Measurements from ENCODE around the gene COX4I1.

The COX4I1 gene

GRCh38 chr16:85829171-85829719 lies 29.8 kb downstream of the COX4I1 start:
- no peak for DNase-seq (ENCODE audit: low read depth in 2 of 2)
- no peak for TF ChIP-seq CTCF (IDR thresholded peaks at IDR 0.05; ENCODE audit: low read depth, low read length)
- H3K4me3 ChIP-seq (replicated peaks in 1 of 2; ENCODE audit: low read depth in 2 of 2, low read length in 2 of 2): no peak overlapping the region

DNA sequence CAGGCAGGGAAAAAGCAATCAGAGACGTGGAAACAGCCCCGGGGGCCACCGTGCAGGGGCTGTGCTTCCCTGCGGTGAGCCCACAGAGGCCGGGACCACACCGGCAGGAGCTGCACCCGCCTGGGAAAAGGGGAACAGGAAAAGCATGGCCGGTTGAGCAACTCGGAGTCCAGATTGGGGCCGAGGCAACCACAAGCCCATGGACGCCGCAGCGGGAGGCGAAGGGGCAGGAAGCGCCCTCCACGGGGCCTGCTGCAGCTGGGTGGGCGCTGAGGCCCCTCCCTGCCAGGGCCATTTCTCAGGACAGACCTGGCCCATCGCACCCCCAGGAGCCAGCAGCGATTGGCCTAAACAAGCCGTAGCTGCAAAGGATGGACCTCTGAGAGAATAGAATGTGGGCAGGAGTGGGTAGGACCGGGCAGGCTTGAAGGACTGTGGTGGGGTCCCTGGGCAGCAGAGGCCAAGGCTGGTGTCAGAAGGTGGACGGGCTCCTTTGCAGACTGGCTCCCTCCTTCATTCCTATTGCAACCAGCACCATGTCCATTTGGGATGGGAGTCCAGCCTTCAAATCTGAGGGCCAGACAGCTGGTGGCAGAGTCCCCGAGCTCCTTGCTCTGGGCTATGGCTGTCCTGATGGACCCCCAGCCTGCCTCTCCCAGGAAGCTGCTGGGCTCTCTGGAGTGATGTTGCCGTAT lies 30.4 kb downstream of the COX4I1 start:
- DNase-seq (ENCODE audit: low read depth in 2 of 2): no peak
- TF ChIP-seq CTCF (IDR thresholded peaks at IDR 0.05; ENCODE audit: low read depth, low read length): no peak
- H3K4me3 ChIP-seq (replicated peaks in 1 of 2; ENCODE audit: low read depth in 2 of 2, low read length in 2 of 2): no peak overlapping the region

GRCh38 chr16:85830821-85831220 lies 31.3 kb downstream of the COX4I1 start:
- no peak for TF ChIP-seq CTCF (IDR thresholded peaks at IDR 0.05; ENCODE audit: low read depth, low read length)
- H3K4me3 ChIP-seq (replicated peaks in 1 of 2; ENCODE audit: low read depth in 2 of 2, low read length in 2 of 2): no peak overlapping the region
- DNase-seq (ENCODE audit: low read depth in 2 of 2): no peak

DNA sequence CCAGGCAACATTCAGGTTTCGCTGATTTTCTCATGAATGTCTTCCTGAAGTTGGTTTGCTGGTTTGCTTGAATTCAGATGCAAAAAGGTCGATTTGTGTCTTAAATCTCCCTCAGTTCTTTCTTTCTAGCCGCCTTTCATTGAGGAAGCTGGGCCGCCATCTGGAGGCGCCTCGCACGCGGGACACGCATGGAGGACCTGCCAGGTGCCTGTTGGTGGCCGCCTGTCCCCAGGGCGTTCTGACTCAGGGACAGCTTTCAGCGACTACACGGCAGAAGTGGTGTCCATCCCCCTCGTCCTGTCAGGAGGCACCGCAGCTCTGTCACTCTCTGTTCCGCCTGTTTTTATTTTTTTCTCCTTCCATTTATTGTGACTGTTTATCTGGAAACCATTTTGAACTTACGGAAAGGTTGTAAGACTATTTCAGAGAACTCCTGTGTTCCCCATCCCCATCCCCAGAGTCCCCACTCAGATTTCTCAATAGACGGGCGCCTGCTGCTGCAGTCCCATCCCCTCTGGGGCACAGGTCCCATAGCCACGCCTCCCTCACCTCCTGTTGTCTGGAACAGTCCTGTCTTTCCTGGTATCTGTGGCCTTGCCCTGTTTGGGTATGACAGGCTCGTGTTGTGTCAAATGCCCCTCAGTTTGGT lies 33.2 kb downstream of the COX4I1 start:
- TF ChIP-seq CTCF (IDR thresholded peaks at IDR 0.05; ENCODE audit: low read depth, low read length): no peak
- no peak for DNase-seq (ENCODE audit: low read depth in 2 of 2)
- H3K4me3 ChIP-seq (replicated peaks in 1 of 2; ENCODE audit: low read depth in 2 of 2, low read length in 2 of 2): no peak overlapping the region

DNA sequence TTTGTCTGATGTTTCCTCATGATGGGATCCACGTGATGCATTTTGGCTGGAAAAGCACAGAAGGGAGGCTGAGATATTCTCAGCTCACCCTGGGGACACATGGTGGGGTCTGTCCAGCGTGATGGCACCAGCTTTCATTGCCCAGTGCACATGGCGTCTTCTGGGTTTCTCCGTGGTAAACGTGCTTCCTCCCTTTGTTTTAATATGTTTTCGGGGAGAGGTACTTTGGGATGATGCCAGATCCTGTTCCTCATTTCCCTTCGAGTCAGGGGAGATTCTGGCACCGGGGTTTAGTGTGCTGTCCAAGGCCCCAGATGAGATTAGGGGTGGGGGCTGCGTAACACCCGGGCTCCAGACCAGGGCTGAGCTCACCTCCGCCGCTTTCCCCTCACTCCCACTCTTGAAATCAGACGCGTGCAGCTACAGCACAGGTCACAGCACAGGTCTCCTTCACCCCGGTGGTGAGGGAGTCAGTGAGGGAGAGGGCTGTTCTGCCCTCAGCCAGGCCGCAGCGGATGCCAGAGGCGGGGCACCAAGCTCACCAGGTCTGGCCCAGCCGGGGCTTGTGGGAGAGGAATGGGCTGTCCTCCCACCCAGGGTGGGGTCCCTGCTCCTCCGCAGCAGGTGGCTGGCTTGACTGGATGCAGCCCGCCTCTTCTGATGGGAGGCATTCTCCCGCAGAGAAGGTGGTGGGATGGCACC lies 33.9 kb downstream of the COX4I1 start:
- no peak for DNase-seq (ENCODE audit: low read depth in 2 of 2)
- no peak overlapping the region for H3K4me3 ChIP-seq (replicated peaks in 1 of 2; ENCODE audit: low read depth in 2 of 2, low read length in 2 of 2)
- no peak for TF ChIP-seq CTCF (IDR thresholded peaks at IDR 0.05; ENCODE audit: low read depth, low read length)

GRCh38 chr16:85834741-85835140 lies 35.2 kb downstream of the COX4I1 start:
- TF ChIP-seq CTCF (IDR thresholded peaks at IDR 0.05; ENCODE audit: low read depth, low read length): no peak
- H3K4me3 ChIP-seq (replicated peaks in 1 of 2; ENCODE audit: low read depth in 2 of 2, low read length in 2 of 2): no peak overlapping the region
- no peak for DNase-seq (ENCODE audit: low read depth in 2 of 2)

Measured in cardiac fibroblast (primary cell).